Mammary epithelial cell (primary cell): ENCODE data around the gene LRRC17.

Source experiments
- CTCF ChIP-seq, 2 donors: IDR thresholded peaks in 1 of 2; conservative IDR thresholded peaks in 1 of 2; 2 replicates each; pipeline ENCODE4 v1.5.1; 2011 to 2012; ENCODE audit warnings: inconsistent platforms in 2 of 2, low read length in 2 of 2, mild to moderate bottlenecking in 2 of 2, control low read depth in 1 of 2, low read depth in 1 of 2; ENCODE audit not compliant: insufficient read depth in 1 of 2; ENCODE audit errors: extremely low read depth in 1 of 2
- EZH2 ChIP-seq: IDR thresholded peaks from 2 replicates; pipeline ENCODE4 v1.6.1; 2012; ENCODE audit warnings: low read length, inconsistent platforms, borderline replicate concordance

- TF ChIP-seq CTCF (conservative IDR thresholded peaks at IDR 0.05 in 1 of 2, IDR thresholded peaks at IDR 0.05 in 1 of 2; ENCODE audit: extremely low read depth in 1 of 2, insufficient read depth in 1 of 2, low read depth in 1 of 2, low read length in 2 of 2) (no peak), EZH2 (no peak)
Observed at GRCh38 chr7:102890971-102891692, 21.7 kb upstream of the LRRC17 start.
